Neutrophil (primary cell): ENCODE data around the gene FAM124A.
A peak's percentile ranks its signal among the peaks of the same experiment; 100 is the strongest.

Experiments used
- H3K27ac ChIP-seq: fragments of 200-600 bp; sonication (generic); 2 replicates; pipeline ENCODE4 v1.5.1; 2016; ENCODE audit warnings: mild to moderate bottlenecking, moderate library complexity
- H3K27me3 ChIP-seq: fragments of 200-600 bp; sonication (generic); 2 replicates; pipeline ENCODE4 v1.6.0; 2016; ENCODE audit warnings: mild to moderate bottlenecking
- H3K36me3 ChIP-seq: fragments of 200-600 bp; sonication (generic); 2 replicates; pipeline ENCODE4 v1.5.1; 2017
- H3K4me1 ChIP-seq, 2 experiments: fragments of 200-600 bp in 1 of 2; sonication (generic) in 1 of 2; 1 replicate in 1 of 2; 2 replicates in 1 of 2; pipeline versions ENCODE4 v1.5.1 to v1.6.1; 2013 to 2016; ENCODE audit warnings: low read depth in 1 of 2, low read length in 1 of 2, mild to moderate bottlenecking in 1 of 2, moderate library complexity in 1 of 2; ENCODE audit not compliant: control insufficient read depth in 1 of 2, insufficient read depth in 1 of 2
- H3K4me3 ChIP-seq, 2 experiments: fragments of 200-600 bp in 1 of 2; sonication (generic) in 1 of 2; 1 replicate in 1 of 2; 2 replicates in 1 of 2; pipeline ENCODE4 v1.5.1; 2013 to 2016; ENCODE audit warnings: low read depth in 1 of 2, low read length in 1 of 2, mild to moderate bottlenecking in 1 of 2, moderate library complexity in 1 of 2
- H3K9me3 ChIP-seq: fragments of 200-600 bp; sonication (generic); 2 replicates; pipeline ENCODE4 v1.5.1; 2016
- CTCF ChIP-seq: fragments of 200-600 bp; sonication (generic); IDR thresholded peaks from 2 replicates; pipeline ENCODE4 v1.5.1; 2016; ENCODE audit warnings: antibody characterized with exemption

FAM124A gene

GRCh38 chr13:51221108-51221507 is 1.1 kb upstream of the FAM124A start:
- Histone ChIP-seq H3K4me1 (peaks cover 9% of the 10 kb centered on the region in 2 experiments), H3K4me3 (no peak overlapping the region), H3K27me3 (peaks cover 72% of the 10 kb centered on the region), H3K36me3 (no peaks in the 10 kb centered on the region), H3K9me3 (no peaks in the 10 kb centered on the region), H3K27ac (no peak overlapping the region)
- TF ChIP-seq CTCF: no peak

- H3K4me1 ChIP-seq: peaks cover 9% of the 10 kb centered on the region in 2 experiments
- H3K27me3 ChIP-seq: peaks cover 77% of the 10 kb centered on the region
- H3K27ac ChIP-seq: no peak overlapping the region
- H3K36me3 ChIP-seq: no peaks in the 10 kb centered on the region
- H3K4me3 ChIP-seq: peak overlapping the region; percentile 8 to 41
- H3K9me3 ChIP-seq: no peaks in the 10 kb centered on the region
- TF ChIP-seq CTCF: no peak
Observed at GRCh38 chr13:51221674-51222036, 543 bp upstream of the FAM124A start.

GRCh38 chr13:51222686-51223559 is 725 bp downstream of the FAM124A start:
- Histone ChIP-seq H3K4me3 (peak overlapping the region; percentile 18 to 24), H3K9me3 (no peaks in the 10 kb centered on the region), H3K4me1 (peaks cover 9% of the 10 kb centered on the region in 2 experiments), H3K27me3 (peaks cover 78% of the 10 kb centered on the region), H3K36me3 (no peaks in the 10 kb centered on the region), H3K27ac (no peak overlapping the region)
- no peak for TF ChIP-seq CTCF

- H3K4me1 ChIP-seq: peaks cover 9% of the 10 kb centered on the region in 2 experiments
- H3K27ac ChIP-seq: no peak overlapping the region
- no peak overlapping the region for H3K4me3 ChIP-seq
- H3K27me3 ChIP-seq: peaks cover 74% of the 10 kb centered on the region
- no peaks in the 10 kb centered on the region for H3K9me3 ChIP-seq
- no peak for TF ChIP-seq CTCF
- no peaks in the 10 kb centered on the region for H3K36me3 ChIP-seq
Observed at GRCh38 chr13:51223560-51224270, 1.5 kb downstream of the FAM124A start.

GRCh38 chr13:51225029-51225428 is 2.8 kb downstream of the FAM124A start:
- Histone ChIP-seq H3K4me1 (peaks cover 9% of the 10 kb centered on the region in 2 experiments), H3K36me3 (no peaks in the 10 kb centered on the region), H3K4me3 (no peak overlapping the region), H3K27ac (no peak overlapping the region), H3K9me3 (no peaks in the 10 kb centered on the region), H3K27me3 (peaks cover 78% of the 10 kb centered on the region)
- no peak for TF ChIP-seq CTCF
